Kidney tubule cell (primary cell): ENCODE results near the gene LTBR.

Experiments
- DNase-seq: peaks from one replicate; pipeline ENCODE4 v3.0.0-alpha.2; 2018; ENCODE audit warnings: low spot score

Gene LTBR

DNA sequence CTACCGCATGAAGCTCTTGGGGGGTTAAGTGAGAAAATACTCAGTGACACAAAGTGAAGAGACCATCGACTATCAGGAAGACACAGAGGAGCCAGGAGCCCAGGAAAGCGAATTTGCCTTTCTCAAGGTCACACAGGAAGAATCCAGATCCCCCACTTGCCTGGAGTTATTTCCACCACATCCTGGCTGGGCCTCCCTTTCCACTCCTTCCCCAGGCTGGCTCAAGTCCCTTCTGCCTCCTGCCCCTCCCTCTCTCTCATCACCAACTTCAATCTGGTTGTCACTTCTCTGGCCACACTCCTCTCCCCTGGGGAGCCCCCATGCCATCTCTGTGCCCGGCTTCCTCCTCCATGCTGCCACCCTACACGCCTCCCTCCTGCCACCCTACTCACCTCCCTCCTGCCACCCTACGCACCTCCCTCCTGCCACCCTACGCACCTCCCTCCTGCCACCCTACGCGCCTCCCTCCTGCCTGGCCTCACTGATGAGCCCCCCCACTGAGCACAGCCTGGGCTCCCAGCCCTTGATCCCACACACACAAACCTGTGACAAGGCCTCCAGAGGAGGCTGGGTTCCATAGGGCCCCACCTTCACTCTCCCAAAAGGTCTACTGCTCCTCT lies 14.9 kb upstream of the LTBR start:
- DNase-seq, result no peak

DNA sequence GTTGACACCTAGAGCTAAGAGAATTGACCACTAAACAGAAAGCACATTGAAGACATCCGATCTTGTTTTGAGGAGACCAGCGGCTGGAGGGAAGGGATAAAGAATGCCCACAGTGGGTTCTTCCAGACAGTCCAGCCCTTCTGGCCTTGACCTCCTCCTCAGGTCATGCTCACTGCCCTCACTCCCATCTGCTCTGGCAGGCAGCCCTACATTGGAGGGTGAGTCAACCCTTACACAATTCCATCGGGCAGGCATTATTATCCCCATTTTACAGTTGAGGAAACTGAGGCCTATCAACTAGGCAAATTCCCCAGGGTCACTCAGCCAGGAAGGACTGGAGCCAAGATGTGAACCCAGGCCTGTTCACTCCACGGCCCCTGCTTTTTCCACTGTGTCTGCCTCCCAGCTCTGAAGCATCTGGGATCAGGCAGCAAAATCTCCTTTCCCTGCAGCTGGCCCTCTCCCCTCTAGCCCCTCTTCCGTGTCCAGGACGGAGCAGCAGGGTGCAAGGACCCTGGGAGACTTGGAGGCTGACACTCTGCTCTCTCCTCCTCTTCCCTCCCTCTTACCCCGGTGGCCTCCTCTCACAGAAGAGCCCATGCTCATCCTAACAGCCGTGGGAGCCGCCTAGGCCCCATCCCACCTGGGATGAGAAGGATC lies 13.9 kb upstream of the LTBR start:
- peak; percentile 55 for DNase-seq

DNA sequence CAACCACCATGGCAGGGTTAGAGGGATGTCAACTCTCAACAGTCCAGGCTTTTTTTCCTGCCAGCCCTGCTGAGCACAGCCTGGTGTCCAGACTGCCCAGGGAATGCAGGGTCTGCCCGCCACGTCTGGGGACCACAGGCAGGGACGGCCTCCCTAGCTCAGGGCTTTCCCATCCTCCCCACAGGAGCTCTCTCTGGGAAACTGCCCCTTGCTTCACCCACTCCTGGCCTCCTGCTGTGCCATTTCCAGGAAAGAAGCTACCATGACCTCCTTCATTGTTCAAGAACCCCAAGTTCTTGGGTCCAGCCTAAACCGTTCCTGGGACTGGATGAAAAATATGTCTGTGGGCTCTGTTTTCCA lies 13.4 kb upstream of the LTBR start:
- DNase-seq, result no peak

DNA sequence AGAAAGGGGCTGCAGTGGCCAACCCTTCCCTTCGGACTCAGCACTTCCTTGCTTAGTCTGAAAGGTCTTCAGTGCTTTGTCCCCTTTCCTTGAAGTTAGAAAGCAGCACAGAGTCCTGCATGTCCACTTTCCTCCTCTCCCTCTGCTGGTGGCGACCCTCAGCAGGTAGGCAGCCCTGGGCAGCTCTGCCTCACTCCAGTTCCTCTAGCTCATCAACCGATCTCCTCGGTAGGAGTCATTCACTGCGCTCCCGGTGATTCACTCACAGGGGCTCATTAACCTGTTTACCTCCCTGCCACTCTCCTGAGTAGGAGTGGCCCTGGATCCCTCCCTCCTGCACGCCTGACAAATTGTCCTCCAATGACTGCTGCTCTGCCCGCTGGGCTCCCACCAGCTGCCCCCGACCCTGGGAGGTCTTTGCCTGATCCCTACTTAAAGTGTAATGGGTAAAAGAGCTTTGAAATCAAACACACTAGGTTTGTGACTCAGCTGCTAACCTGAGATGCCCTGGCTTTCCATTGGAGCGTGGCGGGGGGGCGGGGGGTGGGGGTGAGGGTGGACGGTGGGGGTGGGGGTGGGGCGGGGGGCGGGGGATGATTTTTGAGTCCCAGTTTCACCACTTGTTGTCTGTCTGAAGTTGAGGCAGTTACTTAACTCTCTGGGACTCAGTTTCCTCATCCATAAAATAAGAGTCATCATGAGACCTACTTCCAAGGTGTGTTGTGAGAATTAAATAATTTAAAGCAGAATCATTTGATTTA lies 12.8 kb upstream of the LTBR start:
- DNase-seq, result peak; percentile 99

GRCh38 chr12:6372403-6373003 lies 11.5 kb upstream of the LTBR start:
- DNase-seq, result peak; percentile 90

DNA sequence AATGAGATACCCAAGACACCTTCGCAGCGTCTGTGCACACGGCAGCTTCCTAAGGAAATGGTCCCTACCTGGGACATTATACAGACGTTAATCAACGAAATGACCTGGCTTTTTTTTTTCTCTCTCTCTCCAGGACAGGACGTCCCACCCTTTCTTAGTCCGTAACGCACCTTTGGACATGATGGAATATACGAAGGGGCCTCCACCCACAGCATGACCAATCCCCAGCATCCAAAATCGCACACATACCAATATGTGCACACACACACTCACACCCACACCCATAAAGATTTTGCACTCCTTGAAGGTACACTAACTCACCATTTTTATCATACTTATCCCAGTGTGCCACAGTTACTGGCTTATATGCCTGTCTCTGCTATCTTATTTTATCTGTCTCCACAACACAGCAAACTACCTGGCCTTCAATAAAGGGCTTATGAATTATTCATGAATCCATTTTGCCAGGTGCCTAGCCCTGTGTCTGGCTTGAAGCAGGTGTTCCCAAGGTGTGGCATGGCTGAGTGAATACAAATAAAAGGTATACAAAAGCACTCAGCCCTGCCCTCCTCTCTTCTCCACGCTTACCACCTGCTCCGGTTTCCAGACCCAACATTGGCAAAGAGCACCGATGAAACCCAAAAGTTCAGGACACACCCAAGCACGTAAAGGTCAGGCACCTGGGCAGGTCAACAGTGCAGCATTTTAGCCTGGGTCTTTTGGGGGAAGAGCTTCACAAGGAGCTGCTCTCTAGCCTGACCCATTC lies 10.8 kb upstream of the LTBR start:
- peak; percentile 37 for DNase-seq

- DNase-seq, result no peak
These were observed 9.8 kb upstream of the LTBR start for GRCh38 chr12:6374028-6374785.

GRCh38 chr12:6374786-6375160 lies 9.2 kb upstream of the LTBR start:
- no peak for DNase-seq

- DNase-seq, result peak; percentile 73
These were observed 8.5 kb upstream of the LTBR start, which contains the start of gene SCNN1A for GRCh38 chr12:6375269-6376078. TSS of gene SCNN1A (minus strand) at chr12:6375563. CDS start at chr12:6374783, 780 bp downstream.

- peak; percentile 78 for DNase-seq
These were observed 7.7 kb upstream of the LTBR start for GRCh38 chr12:6376079-6376869.

- DNase-seq, result no peak
These were observed 6.9 kb upstream of the LTBR start for GRCh38 chr12:6376870-6377666.

GRCh38 chr12:6377667-6377994 lies 6.3 kb upstream of the LTBR start:
- peak; percentile 52 for DNase-seq

- no peak for DNase-seq
These were observed 5.1 kb upstream of the LTBR start for GRCh38 chr12:6378709-6379472.

GRCh38 chr12:6380141-6381121 lies 3.5 kb upstream of the LTBR start:
- DNase-seq, result no peak

DNA sequence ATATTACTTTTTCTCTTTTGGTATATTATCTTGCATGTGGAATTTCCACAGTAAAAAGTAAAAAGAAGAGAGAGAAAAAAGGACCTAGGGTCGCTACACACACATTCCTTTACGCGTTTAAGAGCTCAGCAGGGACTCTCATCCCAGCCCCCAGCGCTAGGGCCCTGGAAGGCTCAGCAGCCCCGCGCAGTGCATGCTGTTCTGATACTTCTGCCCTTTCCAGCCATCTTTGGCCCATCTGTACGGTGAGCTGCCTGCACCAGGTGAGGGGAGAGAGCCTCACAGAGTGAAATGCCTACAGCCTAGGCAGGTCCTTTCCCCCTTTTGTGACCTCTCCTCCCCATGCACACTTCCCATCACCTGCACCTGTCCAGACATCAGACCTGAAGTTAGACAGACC lies 1.6 kb upstream of the LTBR start:
- no peak for DNase-seq

DNA sequence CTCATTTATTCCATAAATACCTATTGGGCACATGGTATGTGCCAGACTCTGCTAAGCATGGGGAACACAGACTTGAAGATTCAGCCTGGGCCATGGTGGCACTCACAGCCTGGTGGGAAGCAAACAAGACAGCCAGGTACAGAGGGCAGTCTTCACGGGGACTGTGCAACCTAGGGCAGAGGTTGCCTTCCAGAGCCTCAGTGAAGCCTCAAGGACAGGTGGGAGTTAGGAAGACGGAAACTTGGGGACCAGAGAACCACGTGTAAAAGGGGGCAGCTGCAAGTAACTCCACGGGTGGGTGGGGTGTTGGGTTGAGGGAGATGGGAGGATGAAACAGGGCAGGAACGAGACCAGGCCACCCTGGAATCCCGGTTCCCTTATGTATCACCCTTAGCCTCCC lies 980 bp upstream of the LTBR start:
- DNase-seq, result no peak
